Loucy (cell line): ENCODE data around the gene LIME1.

Source experiments
- H2AFZ ChIP-seq: fragments of 200-600 bp; sonication (generic); 2 replicates; pipeline ENCODE4 v1.6.0; 2016; ENCODE audit warnings: antibody characterized with exemption, mild to moderate bottlenecking, low read length, moderate library complexity
- H3F3A ChIP-seq: fragments of 200-600 bp; 2 replicates; pipeline ENCODE4 v1.6.0; 2016; ENCODE audit warnings: antibody characterized with exemption, low read depth, mild to moderate bottlenecking
- H3K27me3 ChIP-seq: fragments of 200-600 bp; sonication (generic); 2 replicates; pipeline ENCODE4 v1.6.1; 2014; ENCODE audit warnings: low read length, mild to moderate bottlenecking; ENCODE audit not compliant: insufficient read depth, poor library complexity, severe bottlenecking
- H3K36me3 ChIP-seq: fragments of 200-600 bp; sonication (generic); 2 replicates; pipeline ENCODE4 v1.6.1; 2016; ENCODE audit warnings: low read length; ENCODE audit not compliant: insufficient read depth
- H3K4me1 ChIP-seq: fragments of 200-600 bp; sonication (generic); 2 replicates; pipeline ENCODE4 v1.5.1; 2014; ENCODE audit warnings: low read length, mild to moderate bottlenecking; ENCODE audit not compliant: insufficient read depth, poor library complexity, severe bottlenecking
- H3K4me2 ChIP-seq: fragments of 200-600 bp; sonication (generic); 2 replicates; pipeline ENCODE4 v1.6.0; 2014; ENCODE audit warnings: antibody characterized with exemption, low read length, low read depth, mild to moderate bottlenecking; ENCODE audit not compliant: poor library complexity, severe bottlenecking
- H3K4me3 ChIP-seq: fragments of 200-600 bp; sonication (generic); 2 replicates; pipeline ENCODE4 v1.5.1; 2014; ENCODE audit warnings: low read length, mild to moderate bottlenecking, mixed read lengths; ENCODE audit not compliant: poor library complexity, severe bottlenecking
- H3K79me2 ChIP-seq: fragments of 200-600 bp; sonication (generic); 2 replicates; pipeline ENCODE4 v1.6.1; 2014; ENCODE audit warnings: low read length; ENCODE audit not compliant: insufficient read depth
- H3K9ac ChIP-seq: fragments of 200-600 bp; sonication (generic); 2 replicates; pipeline ENCODE4 v1.6.0; 2014; ENCODE audit warnings: mild to moderate bottlenecking, low read depth, low read length, moderate library complexity; ENCODE audit not compliant: poor library complexity, severe bottlenecking
- H3K9me2 ChIP-seq: fragments of 200-600 bp; sonication (generic); replicated peaks from 2 replicates; pipeline ENCODE4 v1.6.1; 2016; ENCODE audit warnings: low read depth, low read length, mixed read lengths
- H3K9me3 ChIP-seq: fragments of 200-600 bp; sonication (generic); 2 replicates; pipeline ENCODE4 v1.6.1; 2014; ENCODE audit warnings: mild to moderate bottlenecking, antibody characterized with exemption, low read length, low read depth; ENCODE audit not compliant: insufficient read depth
- H4K20me1 ChIP-seq: fragments of 200-600 bp; sonication (generic); 2 replicates; pipeline ENCODE4 v1.6.0; 2014; ENCODE audit warnings: antibody characterized with exemption, low read length, mild to moderate bottlenecking; ENCODE audit not compliant: insufficient read depth, poor library complexity, severe bottlenecking
- EZH2phosphoT487 ChIP-seq: fragments of 200-600 bp; IDR thresholded peaks from 2 replicates; pipeline ENCODE4 v1.6.1; 2018; ENCODE audit warnings: antibody characterized with exemption, mild to moderate bottlenecking, moderate library complexity, borderline replicate concordance
- TF ChIP-seq, protein P1 (sequence below): fragments of 200-600 bp; sonication (generic); conservative IDR thresholded peaks from 2 replicates; pipeline ENCODE4 v1.5.1; 2014; ENCODE audit warnings: mild to moderate bottlenecking, antibody characterized with exemption, low read length

Gene LIME1

DNA sequence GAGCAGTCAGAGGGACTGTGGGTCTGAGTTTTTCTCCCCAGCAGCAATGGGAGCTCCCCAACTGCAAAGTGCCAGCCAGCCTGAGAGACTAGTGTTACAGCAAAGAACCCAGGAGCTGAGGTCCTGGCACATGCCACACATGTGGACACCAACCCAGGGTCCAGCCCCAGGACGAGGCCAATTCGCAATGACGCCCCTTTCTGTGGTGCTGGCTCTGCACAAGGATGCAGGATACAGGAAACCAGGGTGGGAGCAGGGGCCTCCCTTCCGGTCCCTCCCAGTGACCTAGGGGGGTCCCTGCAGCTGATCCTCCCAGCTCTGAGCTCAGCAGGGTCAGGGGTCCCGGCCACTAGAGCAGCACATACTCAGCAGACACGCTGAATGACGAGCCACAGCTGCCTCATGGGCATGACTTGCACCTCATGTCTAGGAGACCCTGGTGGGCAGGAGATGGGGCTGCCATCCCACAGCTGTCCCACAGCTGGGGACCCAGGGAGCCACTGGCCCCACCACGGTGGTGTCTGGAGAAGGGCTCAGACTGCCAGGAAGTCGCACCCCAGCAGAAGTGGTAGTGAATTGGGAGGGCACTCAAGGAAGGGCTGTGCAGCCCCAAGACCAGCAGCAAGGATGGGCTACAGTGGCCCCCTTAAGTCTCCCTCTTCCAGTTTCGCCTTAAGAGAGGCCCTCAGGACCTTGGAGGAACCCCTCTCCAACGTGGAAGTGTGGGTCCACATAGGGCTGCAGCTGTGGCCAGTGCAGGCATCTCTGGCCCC, 32.3 kb upstream of the LIME1 start:
- H3K9me3 ChIP-seq: no peaks in the 10 kb centered on the region
- H3K4me2 ChIP-seq: no peak overlapping the region
- no peak for TF ChIP-seq EZH2phosphoT487
- TF ChIP-seq, protein P1, sequence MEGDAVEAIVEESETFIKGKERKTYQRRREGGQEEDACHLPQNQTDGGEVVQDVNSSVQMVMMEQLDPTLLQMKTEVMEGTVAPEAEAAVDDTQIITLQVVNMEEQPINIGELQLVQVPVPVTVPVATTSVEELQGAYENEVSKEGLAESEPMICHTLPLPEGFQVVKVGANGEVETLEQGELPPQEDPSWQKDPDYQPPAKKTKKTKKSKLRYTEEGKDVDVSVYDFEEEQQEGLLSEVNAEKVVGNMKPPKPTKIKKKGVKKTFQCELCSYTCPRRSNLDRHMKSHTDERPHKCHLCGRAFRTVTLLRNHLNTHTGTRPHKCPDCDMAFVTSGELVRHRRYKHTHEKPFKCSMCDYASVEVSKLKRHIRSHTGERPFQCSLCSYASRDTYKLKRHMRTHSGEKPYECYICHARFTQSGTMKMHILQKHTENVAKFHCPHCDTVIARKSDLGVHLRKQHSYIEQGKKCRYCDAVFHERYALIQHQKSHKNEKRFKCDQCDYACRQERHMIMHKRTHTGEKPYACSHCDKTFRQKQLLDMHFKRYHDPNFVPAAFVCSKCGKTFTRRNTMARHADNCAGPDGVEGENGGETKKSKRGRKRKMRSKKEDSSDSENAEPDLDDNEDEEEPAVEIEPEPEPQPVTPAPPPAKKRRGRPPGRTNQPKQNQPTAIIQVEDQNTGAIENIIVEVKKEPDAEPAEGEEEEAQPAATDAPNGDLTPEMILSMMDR: no peak
- no peak overlapping the region for H3K4me3 ChIP-seq
- no peaks in the 10 kb centered on the region for H3F3A ChIP-seq
- no peak overlapping the region for H3K9ac ChIP-seq
- H3K27me3 ChIP-seq: peaks cover 4% of the 10 kb centered on the region
- H3K9me2 ChIP-seq: no peaks in the 10 kb centered on the region
- peaks cover 31% of the 10 kb centered on the region for H4K20me1 ChIP-seq
- H3K4me1 ChIP-seq: peaks cover 16% of the 10 kb centered on the region
- H3K79me2 ChIP-seq: peaks cover 50% of the 10 kb centered on the region
- peaks cover 13% of the 10 kb centered on the region; the same call in 1 of the 2 replicates for H3K36me3 ChIP-seq
- no peak overlapping the region for H2AFZ ChIP-seq

DNA sequence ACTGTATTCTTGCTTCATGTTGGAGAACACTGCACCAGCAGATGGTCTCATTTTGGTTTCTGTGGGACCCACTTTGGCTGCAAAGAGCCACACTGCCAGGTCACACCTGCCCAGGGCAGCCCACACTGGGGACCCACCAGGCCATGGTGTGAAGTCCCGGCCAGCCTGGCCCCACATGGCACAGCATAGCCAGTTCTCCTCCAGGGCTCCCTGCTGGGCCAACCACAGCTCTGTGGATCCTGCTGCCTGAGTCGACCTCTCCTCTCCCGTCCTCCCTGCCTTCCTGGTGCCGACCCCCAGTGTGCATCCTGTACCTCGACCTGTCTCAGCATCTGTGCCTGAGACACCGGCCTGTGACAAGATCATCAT, 31.7 kb upstream of the LIME1 start:
- H3K4me3 ChIP-seq: no peak overlapping the region
- H3K79me2 ChIP-seq: peaks cover 55% of the 10 kb centered on the region
- peaks cover 33% of the 10 kb centered on the region for H4K20me1 ChIP-seq
- H3K36me3 ChIP-seq: peaks cover 13% of the 10 kb centered on the region; the same call in 1 of the 2 replicates
- H3K9me3 ChIP-seq: no peaks in the 10 kb centered on the region
- H3K9me2 ChIP-seq: no peaks in the 10 kb centered on the region
- no peak overlapping the region for H3K9ac ChIP-seq
- H3F3A ChIP-seq: no peaks in the 10 kb centered on the region
- H3K4me1 ChIP-seq: peaks cover 20% of the 10 kb centered on the region
- peaks cover 4% of the 10 kb centered on the region for H3K27me3 ChIP-seq
- no peak overlapping the region for H3K4me2 ChIP-seq
- H2AFZ ChIP-seq: no peak overlapping the region
- no peak for TF ChIP-seq EZH2phosphoT487
- TF ChIP-seq, protein P1: no peak

- H3K4me1 ChIP-seq: peaks cover 22% of the 10 kb centered on the region
- peaks cover 62% of the 10 kb centered on the region for H3K79me2 ChIP-seq
- H3K27me3 ChIP-seq: peaks cover 4% of the 10 kb centered on the region
- peak overlapping the region; percentile 90 for H3K4me2 ChIP-seq
- H4K20me1 ChIP-seq: peaks cover 33% of the 10 kb centered on the region
- no peaks in the 10 kb centered on the region for H3F3A ChIP-seq
- H3K9me2 ChIP-seq: no peaks in the 10 kb centered on the region
- no peaks in the 10 kb centered on the region for H3K9me3 ChIP-seq
- peaks cover 13% of the 10 kb centered on the region; the same call in 1 of the 2 replicates for H3K36me3 ChIP-seq
- no peak overlapping the region for H3K4me3 ChIP-seq
- no peak for TF ChIP-seq EZH2phosphoT487
- TF ChIP-seq, protein P1: no peak
- H3K9ac ChIP-seq: no peak overlapping the region
- H2AFZ ChIP-seq: no peak overlapping the region
Observed at GRCh38 chr20:63705232-63706026, 31.0 kb upstream of the LIME1 start.
